K562 (cell line): Measurements from ENCODE around the gene WDR70. TPM values are rescaled to one million over a fixed set of nuclear protein-coding genes. Genes with fewer than 3 reads are reported as not detected.

Experiments
- ATAC-seq: fragments of 200-7000 bp; cut with Tn5 transposase; 3 replicates; pipeline ENCODE4 v1.9.1; 2020; ENCODE audit warnings: moderate library complexity
- BruUV-seq: library from RNA; stranded (reverse); fragments of 400-500 nt; replicated peaks from 2 replicates; lab custom pipeline; 2021; lab: Mats Ljungman, UMichigan
- CTCF ChIA-PET: fragments of 300-600 bp; formaldehyde crosslinking; extraction: SDS; loops from one replicate; lab custom pipeline; 2021; ENCODE audit warnings: low intra/inter-chr PET ratio; lab: Yijun Ruan, JAX
- POLR2A ChIA-PET: fragments of 300-600, 350-650 bp; sonication (Branson Sonifier 250); formaldehyde crosslinking; extraction: SDS; loops from one replicate; lab custom pipeline; 2021; ENCODE audit warnings: antibody characterized with exemption, inconsistent platforms; lab: Yijun Ruan, JAX
- DNase-seq, 4 experiments: peaks; one replicate each; pipeline versions ENCODE4 v3.0.0 to v3.0.0-alpha.2; 2011 to 2018; ENCODE audit warnings: low spot score in 3 of 4, mixed read lengths in 3 of 4; ENCODE audit errors: extremely low read depth in 1 of 4
- FAIRE-seq: peaks from 2 replicates; lab custom pipeline; 2011; peaks lifted over from hg19 to GRCh38; lab: Jason Lieb, UNC
- H2AFZ ChIP-seq: 2 replicates; pipeline ENCODE4 v1.6.0; 2011; ENCODE audit warnings: low read depth, low read length, control low read depth, inconsistent platforms
- H3K27ac ChIP-seq: fragments of 200-600 bp; 3 replicates; pipeline ENCODE4 v1.8.0; 2011; ENCODE audit warnings: low read depth, mild to moderate bottlenecking, control low read depth, inconsistent platforms, low read length, moderate library complexity, mixed read lengths; ENCODE audit errors: extremely low read depth
- H3K27me3 ChIP-seq, 2 experiments: fragments of 300-600 bp in 1 of 2; 2 replicates in 1 of 2; 3 replicates in 1 of 2; pipeline versions ENCODE4 v1.6.0 to v1.8.0; 2011; ENCODE audit warnings: inconsistent platforms in 2 of 2, low read length in 2 of 2, mild to moderate bottlenecking in 1 of 2, mixed read lengths in 1 of 2, moderate library complexity in 1 of 2; ENCODE audit not compliant: control insufficient read depth in 2 of 2, insufficient read depth in 2 of 2
- H3K36me3 ChIP-seq: fragments of 300-600 bp; 3 replicates; pipeline ENCODE4 v1.8.0; 2011; ENCODE audit warnings: mild to moderate bottlenecking, low read length, inconsistent platforms; ENCODE audit not compliant: control insufficient read depth, insufficient read depth
- H3K4me1 ChIP-seq, 2 experiments: fragments of 200-600 bp in 1 of 2; replicated peaks in 1 of 2; 2 replicates in 1 of 2; 3 replicates in 1 of 2; pipeline versions ENCODE4 v1.5.1 to v1.8.0; 2011; ENCODE audit warnings: inconsistent platforms in 2 of 2, low read length in 2 of 2, mild to moderate bottlenecking in 1 of 2, mixed read lengths in 1 of 2, moderate library complexity in 1 of 2; ENCODE audit not compliant: control insufficient read depth in 2 of 2, insufficient read depth in 2 of 2
- H3K4me2 ChIP-seq: 2 replicates; pipeline ENCODE4 v1.6.1; 2011; ENCODE audit warnings: low read length, control low read depth, inconsistent platforms, mixed read lengths; ENCODE audit not compliant: insufficient read depth
- H3K4me3 ChIP-seq: fragments of 200-600 bp; sonication (generic), shearing (Covaris generic); 2 replicates; pipeline ENCODE4 v1.5.1; 2016; ENCODE audit warnings: control low read depth, inconsistent platforms
- H3K79me2 ChIP-seq: fragments of 200-600 bp; 3 replicates; pipeline ENCODE4 v1.8.0; 2011; ENCODE audit warnings: low read length, inconsistent platforms; ENCODE audit not compliant: control insufficient read depth, insufficient read depth
- H3K9ac ChIP-seq, 2 experiments: 2 replicates each; pipeline versions ENCODE4 v1.6.0 to v1.6.1; 2011; ENCODE audit warnings: low read depth in 2 of 2, low read length in 2 of 2, control low read depth in 1 of 2, inconsistent platforms in 1 of 2, mild to moderate bottlenecking in 1 of 2, mixed read lengths in 1 of 2; ENCODE audit not compliant: insufficient read depth in 1 of 2
- H3K9me1 ChIP-seq: one replicate; pipeline ENCODE4 v1.6.0; 2011; ENCODE audit warnings: inconsistent platforms, mild to moderate bottlenecking, low read length, moderate library complexity; ENCODE audit not compliant: control insufficient read depth, insufficient read depth
- H3K9me3 ChIP-seq: replicated peaks from 2 replicates; pipeline ENCODE4 v1.5.1; 2011; ENCODE audit warnings: low read depth, low read length, inconsistent platforms; ENCODE audit not compliant: control insufficient read depth, insufficient read depth
- H4K20me1 ChIP-seq: replicated peaks from 2 replicates; pipeline ENCODE4 v1.6.1; 2011; ENCODE audit warnings: low read length, inconsistent platforms, mixed read lengths; ENCODE audit not compliant: control insufficient read depth, insufficient read depth
- FIP1L1 ChIP-seq: fragments of 200-400 bp; formaldehyde crosslinking; IDR thresholded peaks from 2 replicates; pipeline ENCODE4 v1.6.1; 2018; ENCODE audit warnings: mild to moderate bottlenecking, low read depth, low read length; ENCODE audit not compliant: poor library complexity, severe bottlenecking
- HDAC1 ChIP-seq, 2 experiments: fragments of 450-650 bp; IDR thresholded peaks; 2 replicates each; pipeline ENCODE4 v1.6.1; 2016 to 2017; ENCODE audit warnings: inconsistent platforms in 1 of 2, mild to moderate bottlenecking in 1 of 2, moderate library complexity in 1 of 2
- MTA3 ChIP-seq: fragments of 450-650 bp; formaldehyde crosslinking; IDR thresholded peaks from 2 replicates; pipeline ENCODE4 v1.6.1; 2017; ENCODE audit warnings: mild to moderate bottlenecking, borderline replicate concordance
- POLR2H ChIP-seq: IDR thresholded peaks from 2 replicates; pipeline ENCODE4 v1.6.1; 2016; ENCODE audit warnings: missing genetic modification characterization, low read depth, mild to moderate bottlenecking, control low read depth, missing compliant biosample characterization, moderate library complexity
- THRAP3 ChIP-seq: fragments of 450-650 bp; IDR thresholded peaks from 2 replicates; pipeline ENCODE4 v1.6.1; 2016; ENCODE audit warnings: mild to moderate bottlenecking, inconsistent platforms, borderline replicate concordance
- XRCC4 ChIP-seq: IDR thresholded peaks from one replicate; pipeline ENCODE4 v1.6.1; 2011; ENCODE audit not compliant: insufficient read depth, insufficient read length; ENCODE audit errors: extremely low read depth
- ZSCAN29 ChIP-seq: fragments of 450-650 bp; IDR thresholded peaks from 2 replicates; pipeline ENCODE4 v1.6.1; 2017
- WGBS: fragments of 100-300 bp; shearing (Covaris generic); methylation state at CpG from one replicate; pipeline ENCODE4 v1.1.6; 2016; ENCODE audit warnings: low coverage, mixed read lengths; ENCODE audit not compliant: insufficient coverage; ENCODE audit errors: missing lambda C conversion rate; 5-methylcytosine and 5-hydroxymethylcytosine counted together
- in situ Hi-C: fragments of 300-500 bp; cut with MboI; formaldehyde crosslinking; loops from 4 replicates; pipeline ENCODE4 v1.15.0; 2018; ENCODE audit warnings: inconsistent platforms, mixed read lengths
- intact Hi-C: fragments of 100-400 bp; cut with micrococcal nuclease; formaldehyde crosslinking; loops from 2 replicates; pipeline ENCODE4 v1.14.2; 2022
- polyA plus RNA-seq, 8 experiments: library from polyadenylated mRNA; depleted of rRNA in 4 of 8; stranded (reverse) in 5 of 8; unstranded in 3 of 8; fragments of >200 nt; fragmentation: Nextera tagmentation in 2 of 8; fragmentation: Illumina TruSeq in 1 of 8; extraction: Ambion mirVana in 2 of 8; extraction: Trizol in 1 of 8; gene quantifications; 2 replicates each; pipeline versions ENCODE4 v1.2.1 to v1.2.3, GENCODE V29; 2011 to 2014; ENCODE audit warnings: inconsistent platforms in 1 of 8, missing spikeins in 1 of 8
- total RNA-seq, 7 experiments: library from RNA; depleted of rRNA in 6 of 7; stranded (reverse); fragments of >200 nt in 6 of 7; fragmentation: Illumina TruSeq in 2 of 7; extraction: Trizol in 2 of 7; gene quantifications; 2 replicates each; pipeline versions ENCODE4 v1.2.1 to v1.2.3, GENCODE V29; 2011 to 2021; ENCODE audit warnings: low replicate concordance in 1 of 7
- TF ChIP-seq, protein P1 (sequence below): fragments of 450-650 bp; formaldehyde crosslinking; IDR thresholded peaks from 2 replicates; pipeline ENCODE4 v1.4.0; 2022; ENCODE audit warnings: mild to moderate bottlenecking, moderate library complexity
- TF ChIP-seq, protein P2 (sequence below), 2 experiments: fragments of 250-450 bp in 1 of 2; fragments of 450-650 bp in 1 of 2; sonication (Bioruptor Pico) in 1 of 2; IDR thresholded peaks; 2 replicates each; pipeline versions ENCODE4 v1.6.1 to v1.8.0; 2016 to 2021; ENCODE audit warnings: mild to moderate bottlenecking in 2 of 2, moderate library complexity in 2 of 2, missing compliant biosample characterization in 1 of 2, missing genetic modification characterization in 1 of 2
- TF ChIP-seq, protein P3 (sequence below): fragments of 450-650 bp; conservative IDR thresholded peaks from 2 replicates; pipeline ENCODE4 v1.6.1; 2016; ENCODE audit warnings: missing genetic modification characterization, low read depth, mild to moderate bottlenecking, missing compliant biosample characterization, moderate library complexity
- TF ChIP-seq, protein P4 (sequence below): fragments of 250-450 bp; sonication (Bioruptor Pico); IDR thresholded peaks from 2 replicates; pipeline ENCODE4 v1.8.0; 2021; ENCODE audit warnings: borderline replicate concordance, mild to moderate bottlenecking, moderate library complexity; ENCODE audit not compliant: poor library complexity, severe bottlenecking
- TF ChIP-seq, protein P5 (sequence below): fragments of 250-450 bp; sonication (Bioruptor Pico); IDR thresholded peaks from 2 replicates; pipeline ENCODE4 v1.5.0; 2021; ENCODE audit warnings: mild to moderate bottlenecking, moderate library complexity

WDR70 gene
- total and polyA plus RNA-seq, 9 of the 15 experiments (the other 6 are each of a cell fraction or from before 2014, with no cell fraction given): 16.8 to 46.6 (median 38.8) TPM

DNA sequence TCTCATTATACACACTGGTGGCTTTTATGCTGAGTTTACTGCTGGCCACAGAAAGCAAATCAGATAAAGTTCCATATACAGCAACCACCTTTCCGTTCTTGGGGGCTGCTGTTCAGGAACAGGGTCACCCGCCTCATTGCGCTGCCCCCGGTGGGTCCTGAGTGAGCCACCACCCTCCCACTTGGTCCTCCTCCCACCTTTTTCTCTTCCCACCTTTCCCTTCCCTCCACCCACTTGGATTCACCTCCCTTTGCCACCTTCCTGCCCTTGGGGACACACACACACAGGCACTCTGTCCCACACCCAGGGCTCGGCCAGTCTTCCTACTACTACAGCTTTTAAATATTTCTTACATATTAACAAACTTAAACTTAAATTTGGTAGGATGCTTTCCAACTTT, 127.6 kb downstream of the WDR70 start (continued):
- TF ChIP-seq, protein P1, sequence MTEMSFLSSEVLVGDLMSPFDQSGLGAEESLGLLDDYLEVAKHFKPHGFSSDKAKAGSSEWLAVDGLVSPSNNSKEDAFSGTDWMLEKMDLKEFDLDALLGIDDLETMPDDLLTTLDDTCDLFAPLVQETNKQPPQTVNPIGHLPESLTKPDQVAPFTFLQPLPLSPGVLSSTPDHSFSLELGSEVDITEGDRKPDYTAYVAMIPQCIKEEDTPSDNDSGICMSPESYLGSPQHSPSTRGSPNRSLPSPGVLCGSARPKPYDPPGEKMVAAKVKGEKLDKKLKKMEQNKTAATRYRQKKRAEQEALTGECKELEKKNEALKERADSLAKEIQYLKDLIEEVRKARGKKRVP (CRISPR knock-in tag): no peak
- TF ChIP-seq, protein P2, sequence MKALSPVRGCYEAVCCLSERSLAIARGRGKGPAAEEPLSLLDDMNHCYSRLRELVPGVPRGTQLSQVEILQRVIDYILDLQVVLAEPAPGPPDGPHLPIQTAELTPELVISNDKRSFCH (CRISPR knock-in tag; IDR thresholded peaks at IDR 0.05): no peak
- TF ChIP-seq, protein P2 (tag; IDR thresholded peaks at IDR 0.05): no peak
- no peak for TF ChIP-seq XRCC4
- TF ChIP-seq, protein P3, sequence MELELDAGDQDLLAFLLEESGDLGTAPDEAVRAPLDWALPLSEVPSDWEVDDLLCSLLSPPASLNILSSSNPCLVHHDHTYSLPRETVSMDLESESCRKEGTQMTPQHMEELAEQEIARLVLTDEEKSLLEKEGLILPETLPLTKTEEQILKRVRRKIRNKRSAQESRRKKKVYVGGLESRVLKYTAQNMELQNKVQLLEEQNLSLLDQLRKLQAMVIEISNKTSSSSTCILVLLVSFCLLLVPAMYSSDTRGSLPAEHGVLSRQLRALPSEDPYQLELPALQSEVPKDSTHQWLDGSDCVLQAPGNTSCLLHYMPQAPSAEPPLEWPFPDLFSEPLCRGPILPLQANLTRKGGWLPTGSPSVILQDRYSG (tag): no peak

DNA sequence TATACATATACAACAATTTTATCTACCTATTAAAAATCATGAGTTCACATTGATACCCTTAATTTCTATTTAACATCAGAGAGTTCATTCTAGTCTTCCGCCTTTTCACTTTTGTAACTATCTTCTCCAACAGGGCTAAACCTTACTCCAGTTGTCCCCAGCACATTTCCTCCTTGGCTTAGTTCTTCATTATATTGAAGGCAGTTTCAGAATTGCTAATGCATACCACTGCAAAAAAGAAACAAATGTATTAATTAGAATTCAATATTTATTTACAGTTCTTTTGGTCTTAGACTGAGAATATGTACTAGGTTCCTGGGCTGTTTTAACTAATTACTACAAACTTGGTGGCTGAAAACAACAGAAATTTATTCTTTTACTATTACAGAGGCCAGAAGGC, 132.5 kb downstream of the WDR70 start:
- FAIRE-seq: no peak
- WGBS: 95% methylated on average over 1 of the region's 1 CpG
- Histone ChIP-seq H3K4me3 (no peak overlapping the region), H3K9ac (no peak overlapping the region), H3K36me3 (no peaks in the 10 kb centered on the region), H2AFZ (no peak overlapping the region), H3K9me1 (no peaks in the 10 kb centered on the region), H4K20me1 (no peaks in the 10 kb centered on the region), H3K9me3 (no peaks in the 10 kb centered on the region), H3K27ac (no peak overlapping the region), H3K27me3 (no peaks in the 10 kb centered on the region), H3K79me2 (no peaks in the 10 kb centered on the region), H3K4me1 (no peaks in the 10 kb centered on the region), H3K4me2 (no peak overlapping the region)
- intact Hi-C loops (no loop called here), in situ Hi-C loops (no loop called here)
- DNase-seq: no peak
- no TSS peak for BruUV-seq
- POLR2A ChIA-PET: no interaction called here
- no peak for ATAC-seq
- CTCF ChIA-PET: no interaction called here
- TF ChIP-seq, protein P4, sequence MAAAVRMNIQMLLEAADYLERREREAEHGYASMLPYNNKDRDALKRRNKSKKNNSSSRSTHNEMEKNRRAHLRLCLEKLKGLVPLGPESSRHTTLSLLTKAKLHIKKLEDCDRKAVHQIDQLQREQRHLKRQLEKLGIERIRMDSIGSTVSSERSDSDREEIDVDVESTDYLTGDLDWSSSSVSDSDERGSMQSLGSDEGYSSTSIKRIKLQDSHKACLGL (CRISPR knock-in tag): no peak
- no peak for TF ChIP-seq ZSCAN29
- no peak for TF ChIP-seq THRAP3
- TF ChIP-seq POLR2H (tag): no peak
- TF ChIP-seq HDAC1 (IDR thresholded peaks at IDR 0.05): no peak
- TF ChIP-seq, protein P5, sequence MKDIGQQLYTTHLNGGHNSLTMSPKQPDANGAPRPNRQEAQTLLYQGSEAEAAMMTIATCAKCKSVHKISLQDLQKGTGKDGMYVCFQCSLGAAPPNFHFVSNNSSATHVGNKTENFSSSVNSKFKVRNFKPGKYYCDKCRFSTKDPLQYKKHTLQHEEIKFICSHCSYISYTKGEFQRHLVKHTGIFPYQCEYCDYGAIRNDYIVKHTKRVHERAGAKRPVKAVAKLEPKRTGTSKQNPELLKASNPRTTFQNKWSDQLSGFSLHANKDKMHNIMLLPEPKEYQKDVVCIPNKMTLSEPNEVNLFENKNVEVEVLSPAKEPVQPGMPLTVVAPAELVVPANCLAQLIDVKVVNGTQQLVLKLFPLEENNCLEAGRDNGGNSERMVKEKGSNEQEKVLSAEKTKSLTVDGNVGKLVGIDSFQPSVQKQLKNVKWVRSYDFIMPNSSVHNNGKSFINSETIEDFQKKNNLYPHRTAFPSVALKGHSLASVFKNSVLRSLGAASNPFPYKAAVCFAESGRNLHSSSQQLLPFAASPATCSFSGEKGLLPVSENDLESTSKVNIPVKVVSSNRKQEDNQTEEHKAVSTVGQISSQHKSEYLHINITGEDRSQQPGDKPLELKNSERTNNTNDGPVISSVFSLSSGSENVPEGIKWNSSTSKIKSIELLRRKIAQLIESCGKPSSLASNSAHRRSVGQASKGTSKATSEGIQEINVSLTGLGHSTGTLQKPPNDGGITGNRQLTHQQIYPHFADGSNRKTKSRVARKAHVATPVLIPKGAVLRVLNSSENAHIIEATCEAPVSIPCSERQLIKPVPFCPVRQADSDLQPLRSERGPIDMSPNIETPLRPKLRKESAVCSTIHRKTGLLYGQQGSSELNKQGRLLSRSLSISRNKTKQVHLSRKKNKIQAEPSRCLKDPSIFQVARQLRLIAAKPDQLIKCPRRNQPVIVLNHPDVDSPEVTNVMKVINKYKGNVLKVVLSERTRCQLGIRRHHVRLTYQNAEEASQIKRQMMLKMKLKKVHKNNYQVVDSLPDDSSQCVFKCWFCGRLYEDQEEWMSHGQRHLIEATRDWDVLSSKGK (CRISPR knock-in tag): no peak
- no peak for TF ChIP-seq MTA3
- TF ChIP-seq FIP1L1: no peak
